Left lung (tissue), 14 donors: ENCODE measurements around the gene TRIM7. TPM values are rescaled to one million over a fixed set of nuclear protein-coding genes. Genes with fewer than 3 reads are reported as not detected.

Source experiments
- ATAC-seq: fragments of 200-7000 bp; cut with Tn5 transposase; one replicate; pipeline ENCODE4 v1.9.1; 2020; ENCODE audit warnings: moderate library complexity
- DNase-seq, 4 donors: peaks; one replicate each; pipeline ENCODE4 v3.0.0-alpha.2; 2013 to 2020
- H3K27ac ChIP-seq, 2 donors: fragments of 200-600 bp; sonication (generic) in 1 of 2; one replicate each; pipeline versions ENCODE4 v1.5.0 to v1.8.0; 2020 to 2021
- H3K27me3 ChIP-seq, 2 donors: fragments of 200-600 bp; sonication (generic) in 1 of 2; one replicate each; pipeline versions ENCODE4 v1.5.0 to v1.8.0; 2020 to 2021
- H3K36me3 ChIP-seq, 2 donors: fragments of 200-600 bp; sonication (generic) in 1 of 2; one replicate each; pipeline versions ENCODE4 v1.5.0 to v1.8.0; 2020 to 2021
- H3K4me1 ChIP-seq, 2 donors: fragments of 200-600 bp; one replicate each; pipeline ENCODE4 v1.8.0; 2021
- H3K4me3 ChIP-seq, 2 donors: fragments of 200-600 bp; sonication (generic) in 1 of 2; one replicate each; pipeline versions ENCODE4 v1.5.0 to v1.8.0; 2020 to 2021; ENCODE audit warnings: mild to moderate bottlenecking in 1 of 2
- H3K9me3 ChIP-seq, 2 donors: fragments of 200-600 bp; sonication (generic) in 1 of 2; one replicate each; pipeline versions ENCODE4 v1.5.0 to v1.8.0; 2020 to 2021
- CTCF ChIP-seq, 2 donors: fragments of 200-600 bp; sonication (generic) in 1 of 2; IDR thresholded peaks; one replicate each; pipeline versions ENCODE4 v1.5.0 to v1.8.0; 2021; ENCODE audit warnings: antibody characterized with exemption in 2 of 2
- intact Hi-C, 2 donors: fragments of 100-400 bp; cut with DNase I; formaldehyde crosslinking; loops; one replicate each; pipeline versions ENCODE4 v1.11.2 to v1.14.2; 2022
- long read RNA-seq, 12 donors: library from polyadenylated mRNA in 2 of 12; unstranded in 2 of 12; transcript quantifications; one replicate each; pipeline ENCODE4 v2.0.0 and lab custom pipeline, GENCODE V29; 2019 to 2026
- polyA plus RNA-seq, 6 donors: library from polyadenylated mRNA; unstranded; fragments of 120-200 nt; gene quantifications; one replicate each; pipeline ENCODE4 v1.2.1, GENCODE V29; 2013; ENCODE audit not compliant: insufficient read length in 6 of 6
- total RNA-seq, 2 donors: library from RNA; stranded (reverse); fragmentation: NEBNext Ultra II Directional; extraction: Animal tissue kit (Norgen Biotek cat#: 25700); gene quantifications; one replicate each; pipeline ENCODE4 v1.2.1, GENCODE V29; 2021
- donor health status: DM: no; HTN: yes; CAD: no.
- donor health status: DM: no; HTN: no; CAD: no.

Gene TRIM7
- 1 to 10 TPM; 4.3 to 5.7 TPM for total RNA-seq
- polyA plus RNA-seq, result under 1 TPM; 0.30 to 0.43 (median 0.39) TPM
- long read RNA-seq, donor 1, partial matches to known transcripts, result 0 of 1 reads
- long read RNA-seq, donor 1, other reads (novel, unspliced or antisense), result 0 of 1 reads
- long read RNA-seq, donor 2, result 0 reads
- long read RNA-seq, donor 3, result 0 reads
- long read RNA-seq, donor 4, partial matches to known transcripts, result 0 of 6 reads
- long read RNA-seq, donor 4, other reads (novel, unspliced or antisense), result 3 of 6 reads
- long read RNA-seq, donor 5, partial matches to known transcripts, result 0 of 6 reads
- long read RNA-seq, donor 5, other reads (novel, unspliced or antisense), result 6 of 6 reads
- long read RNA-seq, donor 6, partial matches to known transcripts, result 0 of 1 reads
- long read RNA-seq, donor 6, other reads (novel, unspliced or antisense), result 0 of 1 reads
- long read RNA-seq, donor 7, result 0 reads
- long read RNA-seq, donor 8, partial matches to known transcripts, result 5 of 75 reads
- long read RNA-seq, donor 8, other reads (novel, unspliced or antisense), result 70 of 75 reads
- long read RNA-seq, donor 9, result 0 reads
- long read RNA-seq, donor 10, transcript TRIM7-202 (2 exons, 1,228 nt), result major isoform, 6 of 7 reads
- long read RNA-seq, donor 10, partial matches to known transcripts, result 1 of 7 reads
- long read RNA-seq, donor 10, other reads (novel, unspliced or antisense), result 0 of 7 reads
- long read RNA-seq, donor 11, result 0 reads
- long read RNA-seq, donor 12, result 0 reads

GRCh38 chr5:181204826-181205760, at the start of gene TRIM7:
Gene TRIM7 (minus strand): TSS chr5:181205196. CDS start chr5:181205110, 86 bp downstream.
- peak within 1 kb of the TSS; percentile 40 to 56 for H3K4me3 ChIP-seq
- no peak for TF ChIP-seq CTCF (IDR thresholded peaks at IDR 0.05)
- H3K27me3 ChIP-seq, result peaks cover 0 to 48% of the 10 kb centered on the region in 2 donors
- peak; percentile 45 for ATAC-seq
- H3K36me3 ChIP-seq, result no peaks in the 10 kb centered on the region
- intact Hi-C loops, result no loop called here
- peaks cover 19 to 52% of the 10 kb centered on the region in 2 donors for H3K4me1 ChIP-seq
- DNase-seq, result peak in 3 of 4 donors; percentile 16 to 92 (median 74)
- H3K9me3 ChIP-seq, result no peaks in the 10 kb centered on the region
- peak within 1 kb of the TSS; percentile 61 to 74 for H3K27ac ChIP-seq

- Histone ChIP-seq H3K4me1 (peaks cover 5 to 81% of the 10 kb centered on the region in 2 donors), H3K27me3 (no peaks in the 10 kb centered on the region), H3K9me3 (no peaks in the 10 kb centered on the region), H3K4me3 (peak overlapping the region; percentile 80 to 82), H3K36me3 (peaks cover 0 to 21% of the 10 kb centered on the region in 2 donors), H3K27ac (peak overlapping the region; percentile 97)
- intact Hi-C loops, result no loop called here
- TF ChIP-seq CTCF (IDR thresholded peaks at IDR 0.05), result no peak
- ATAC-seq, result no peak
- DNase-seq, result no peak
Measured at GRCh38 chr5:181248277-181248676, 43.3 kb upstream of the TRIM7 start.

DNA sequence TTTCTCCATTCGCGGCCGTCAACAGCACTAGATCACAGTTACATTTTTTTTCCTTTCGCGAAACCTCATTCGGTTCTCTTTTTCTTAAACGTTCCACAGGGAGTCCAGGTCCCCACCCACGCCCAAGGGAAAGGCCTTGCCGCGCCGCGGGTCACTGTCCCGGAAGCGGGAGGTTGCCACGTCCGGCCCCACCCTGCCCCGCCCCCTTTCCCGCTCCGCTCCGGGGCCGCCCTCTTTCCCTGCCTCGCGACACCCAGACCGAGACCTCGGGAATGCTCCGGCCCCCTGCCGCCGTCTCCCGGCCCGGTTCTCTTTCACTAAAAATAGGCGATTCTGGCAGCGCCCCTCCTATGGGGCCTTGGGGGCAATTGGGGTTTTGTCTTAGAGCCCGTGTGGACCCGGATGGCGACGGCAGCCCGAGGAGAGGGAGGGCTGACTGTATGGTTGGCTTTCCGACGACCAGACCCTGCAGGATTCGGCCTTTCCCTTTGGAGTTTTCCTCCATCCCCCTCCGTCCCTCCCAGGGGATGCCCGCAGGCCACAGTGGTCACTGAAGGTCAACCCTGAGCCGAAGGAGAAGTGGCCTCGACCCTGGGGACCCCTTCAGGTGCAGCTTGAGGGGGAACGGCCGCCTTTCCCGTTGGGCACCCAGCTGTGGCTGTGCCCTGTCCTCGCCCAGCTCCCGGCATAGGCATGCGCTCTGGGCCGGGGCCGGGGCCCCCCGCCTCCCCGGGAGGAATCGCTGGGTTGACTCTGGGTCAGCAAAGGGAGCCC, 41.5 kb upstream of the TRIM7 start:
- peaks cover 15 to 75% of the 10 kb centered on the region in 2 donors for H3K4me1 ChIP-seq
- ATAC-seq (peak; percentile 79), DNase-seq (peak; percentile 85 to 97 (median 92))
- H3K9me3 ChIP-seq, result no peaks in the 10 kb centered on the region
- peak overlapping the region; percentile 97 for H3K27ac ChIP-seq
- intact Hi-C loops, result no loop called here
- H3K36me3 ChIP-seq, result peaks cover 0 to 17% of the 10 kb centered on the region in 2 donors
- H3K4me3 ChIP-seq, result peak overlapping the region; percentile 80 to 82
- no peaks in the 10 kb centered on the region for H3K27me3 ChIP-seq
- no peak for TF ChIP-seq CTCF (IDR thresholded peaks at IDR 0.05)

DNA sequence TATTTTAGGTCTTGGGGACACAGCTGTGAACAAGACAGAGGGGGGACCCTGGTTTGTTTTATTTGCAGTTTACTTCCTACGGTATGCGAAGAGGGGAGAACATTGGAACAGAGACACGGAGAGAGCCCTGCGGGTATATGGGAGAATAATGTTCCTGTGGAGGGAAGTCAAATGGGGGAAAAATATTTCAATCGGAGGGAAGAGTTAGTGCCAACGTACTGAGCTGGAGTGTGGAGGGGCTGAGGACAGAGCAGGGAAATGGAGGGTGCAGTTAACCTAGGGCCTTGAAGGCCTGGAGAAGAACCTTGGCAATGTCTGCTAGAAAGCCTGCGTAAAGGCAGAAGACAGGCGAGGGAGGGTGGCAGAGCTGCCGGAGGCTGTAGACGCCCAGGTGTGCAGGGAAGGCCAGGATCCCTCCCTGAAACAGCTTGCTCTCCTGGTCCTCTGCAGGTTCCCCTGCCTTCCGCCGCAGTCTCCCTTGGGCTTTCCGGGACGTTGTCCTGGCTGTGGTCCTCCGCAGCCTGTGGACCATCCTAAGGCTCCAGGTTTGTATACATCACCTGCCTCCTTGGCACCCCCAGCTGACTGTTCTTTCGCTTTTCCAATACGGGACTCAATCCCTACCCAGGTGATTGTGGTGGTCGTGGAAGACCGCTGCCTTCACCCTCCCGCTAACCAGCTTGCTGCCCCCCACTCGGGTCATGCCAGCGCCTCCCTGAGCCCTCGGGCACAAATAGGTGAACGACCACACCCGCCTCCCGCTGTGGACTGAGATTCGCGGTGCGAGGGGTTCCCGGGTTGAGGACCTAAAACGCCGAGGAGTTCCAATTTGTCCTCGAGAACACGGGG, 40.7 kb upstream of the TRIM7 start:
- intact Hi-C loops, result no loop called here
- DNase-seq, result peak in 1 of 4 donors; percentile 54
- Histone ChIP-seq H3K4me1 (peaks cover 16 to 76% of the 10 kb centered on the region in 2 donors), H3K4me3 (peak overlapping the region; percentile 80 to 82), H3K36me3 (peaks cover 0 to 20% of the 10 kb centered on the region in 2 donors), H3K27me3 (no peaks in the 10 kb centered on the region), H3K9me3 (no peaks in the 10 kb centered on the region), H3K27ac (peak overlapping the region; percentile 97)
- no peak for TF ChIP-seq CTCF (IDR thresholded peaks at IDR 0.05)
- no peak for ATAC-seq
